Brain microvascular endothelial cell (primary cell): Measurements from ENCODE around the gene ELL2.

Experiments
- DNase-seq: peaks from one replicate; pipeline ENCODE4 v3.0.0-alpha.2; 2020
- H3K27ac ChIP-seq: fragments of 250-450 bp; sonication (Bioruptor Pico); 2 replicates; pipeline ENCODE4 v1.5.1; 2020; ENCODE audit warnings: mild to moderate bottlenecking, moderate library complexity
- H3K27me3 ChIP-seq: fragments of 250-450 bp; sonication (Bioruptor Pico); replicated peaks from 2 replicates; pipeline ENCODE4 v1.5.1; 2020; ENCODE audit warnings: mild to moderate bottlenecking
- H3K36me3 ChIP-seq: fragments of 250-450 bp; sonication (Bioruptor Pico); replicated peaks from 2 replicates; pipeline ENCODE4 v1.5.1; 2020; ENCODE audit warnings: mild to moderate bottlenecking
- H3K4me3 ChIP-seq: 2 replicates; pipeline ENCODE4 v1.5.1; 2011; ENCODE audit warnings: low read depth, mild to moderate bottlenecking, control low read depth, low read length, moderate library complexity
- in situ Hi-C: cut with HindIII; loops from 2 replicates; pipeline ENCODE4 v1.10.0; 2017; ENCODE audit warnings: low sequenced_read_pairs, low pct_ligation_motif_present
- TF ChIP-seq, protein P1 (sequence below): IDR thresholded peaks from 2 replicates; pipeline ENCODE4 v1.5.1; 2011; ENCODE audit warnings: low read depth, mild to moderate bottlenecking, moderate library complexity, low read length, control low read depth, inconsistent platforms; ENCODE audit errors: missing control alignments

The ELL2 gene

DNA sequence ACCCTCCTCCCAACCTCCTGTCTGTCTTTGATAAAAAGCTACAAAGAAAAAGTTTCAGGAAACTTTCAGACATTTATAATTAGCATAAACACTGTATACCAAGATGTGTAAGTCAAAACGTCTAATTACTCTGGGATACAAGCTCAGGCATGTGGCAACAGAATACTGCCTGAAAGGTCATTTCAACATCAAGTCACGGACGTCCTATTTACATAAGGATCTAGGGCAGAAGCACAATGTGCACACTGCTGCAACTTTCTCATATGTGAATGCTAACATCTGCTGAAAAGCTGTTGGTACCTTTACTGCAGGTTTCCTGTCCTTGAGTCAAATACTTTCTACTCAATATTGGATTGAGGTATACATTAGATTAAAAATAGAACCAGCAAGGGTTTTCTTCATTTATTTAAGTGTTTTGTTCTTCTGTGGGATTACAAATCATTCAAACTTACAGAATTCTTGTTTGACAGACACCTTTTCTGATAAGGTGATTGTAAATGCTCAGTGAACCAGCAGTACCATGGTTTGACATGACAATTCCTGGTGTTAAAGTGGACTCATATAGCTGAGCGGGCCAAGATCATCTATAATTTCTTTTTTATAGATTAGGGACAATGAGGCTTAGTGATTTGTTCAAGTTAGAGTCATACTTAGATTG, 36.8 kb downstream of the ELL2 start:
- TF ChIP-seq, protein P1, sequence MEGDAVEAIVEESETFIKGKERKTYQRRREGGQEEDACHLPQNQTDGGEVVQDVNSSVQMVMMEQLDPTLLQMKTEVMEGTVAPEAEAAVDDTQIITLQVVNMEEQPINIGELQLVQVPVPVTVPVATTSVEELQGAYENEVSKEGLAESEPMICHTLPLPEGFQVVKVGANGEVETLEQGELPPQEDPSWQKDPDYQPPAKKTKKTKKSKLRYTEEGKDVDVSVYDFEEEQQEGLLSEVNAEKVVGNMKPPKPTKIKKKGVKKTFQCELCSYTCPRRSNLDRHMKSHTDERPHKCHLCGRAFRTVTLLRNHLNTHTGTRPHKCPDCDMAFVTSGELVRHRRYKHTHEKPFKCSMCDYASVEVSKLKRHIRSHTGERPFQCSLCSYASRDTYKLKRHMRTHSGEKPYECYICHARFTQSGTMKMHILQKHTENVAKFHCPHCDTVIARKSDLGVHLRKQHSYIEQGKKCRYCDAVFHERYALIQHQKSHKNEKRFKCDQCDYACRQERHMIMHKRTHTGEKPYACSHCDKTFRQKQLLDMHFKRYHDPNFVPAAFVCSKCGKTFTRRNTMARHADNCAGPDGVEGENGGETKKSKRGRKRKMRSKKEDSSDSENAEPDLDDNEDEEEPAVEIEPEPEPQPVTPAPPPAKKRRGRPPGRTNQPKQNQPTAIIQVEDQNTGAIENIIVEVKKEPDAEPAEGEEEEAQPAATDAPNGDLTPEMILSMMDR, result no peak
- in situ Hi-C loops, result no loop called here
- Histone ChIP-seq H3K4me3 (no peak overlapping the region), H3K27me3 (no peaks in the 10 kb centered on the region), H3K27ac (no peak overlapping the region), H3K36me3 (peaks cover 4% of the 10 kb centered on the region)
- no peak for DNase-seq

DNA sequence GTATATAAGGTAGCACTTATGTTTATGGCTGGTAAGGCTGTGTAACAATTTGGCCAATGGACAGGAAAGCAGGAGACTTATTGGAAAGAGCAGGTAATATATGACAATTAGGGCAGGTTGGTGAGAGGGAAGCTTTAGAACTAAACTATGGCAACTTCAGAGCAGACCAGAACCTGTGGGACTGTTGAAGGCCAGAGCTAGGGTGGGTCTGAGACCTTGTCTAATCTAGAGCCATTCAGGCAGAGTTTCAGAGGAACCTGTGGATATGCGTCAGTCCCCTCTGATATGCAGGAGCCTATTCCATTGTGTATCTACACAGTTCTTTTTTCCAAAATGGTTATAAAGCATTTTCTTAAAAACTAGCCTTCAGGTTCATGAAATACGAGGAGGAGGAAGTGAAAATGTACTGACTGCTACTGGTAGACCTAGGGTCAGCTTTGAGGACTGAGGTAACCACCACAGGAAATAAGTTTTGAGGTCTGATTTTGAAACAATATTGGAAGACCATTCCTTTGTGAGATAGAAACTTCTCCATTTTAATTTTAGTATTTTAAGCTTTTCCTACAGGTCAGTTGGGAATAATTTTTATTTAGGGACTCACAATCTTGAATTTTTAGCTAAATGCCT, 37.6 kb downstream of the ELL2 start:
- H3K27ac ChIP-seq, result no peak overlapping the region
- TF ChIP-seq, protein P1, result no peak
- DNase-seq, result no peak
- H3K4me3 ChIP-seq, result no peak overlapping the region
- H3K36me3 ChIP-seq, result peaks cover 4% of the 10 kb centered on the region
- H3K27me3 ChIP-seq, result no peaks in the 10 kb centered on the region
- in situ Hi-C loops, result no loop called here

DNA sequence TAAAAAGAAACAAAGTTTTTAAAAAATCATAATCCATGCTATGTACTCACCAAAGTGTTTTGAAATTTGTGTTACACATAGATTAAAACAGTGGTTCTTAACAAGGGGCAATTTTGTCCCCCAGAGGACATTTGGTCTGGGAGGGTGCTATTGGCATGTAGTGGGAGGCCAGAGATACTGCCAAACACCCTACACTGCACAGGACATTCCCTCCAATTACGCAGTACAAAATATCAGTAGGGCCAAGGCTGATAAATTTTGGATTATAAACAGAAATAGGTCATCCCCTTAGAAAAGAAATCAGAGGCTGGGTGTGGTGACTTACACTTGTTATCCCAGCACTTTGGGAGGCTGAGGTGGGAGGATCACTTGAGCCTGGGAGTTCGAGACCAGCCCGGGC, 38.9 kb downstream of the ELL2 start:
- no peaks in the 10 kb centered on the region for H3K27me3 ChIP-seq
- no peak overlapping the region for H3K27ac ChIP-seq
- no peak overlapping the region for H3K4me3 ChIP-seq
- in situ Hi-C loops, result no loop called here
- TF ChIP-seq, protein P1, result no peak
- peaks cover 4% of the 10 kb centered on the region for H3K36me3 ChIP-seq
- DNase-seq, result no peak

DNA sequence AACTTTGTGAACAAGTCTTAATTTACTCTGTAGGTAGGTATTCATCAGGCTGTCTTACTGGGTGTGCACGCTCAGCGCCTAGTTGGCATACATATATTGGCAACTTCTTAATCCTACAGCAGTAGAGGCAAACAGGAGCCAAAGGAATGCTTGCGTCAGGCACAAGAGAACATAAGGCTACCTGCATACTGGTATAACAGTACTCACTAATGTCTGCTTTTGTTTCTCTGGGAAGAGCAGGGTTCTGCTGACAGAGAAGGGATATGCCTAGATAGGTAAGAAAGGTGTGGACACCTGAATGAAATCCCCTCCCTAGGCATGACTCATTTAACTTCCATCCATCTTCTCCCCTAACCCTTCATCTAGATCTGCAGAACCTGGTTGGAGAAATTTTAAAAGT, 40.1 kb downstream of the ELL2 start:
- no peak for DNase-seq
- TF ChIP-seq, protein P1, result no peak
- H3K27ac ChIP-seq, result no peak overlapping the region
- H3K36me3 ChIP-seq, result peaks cover 4% of the 10 kb centered on the region
- H3K4me3 ChIP-seq, result no peak overlapping the region
- in situ Hi-C loops, result no loop called here
- H3K27me3 ChIP-seq, result no peaks in the 10 kb centered on the region

DNA sequence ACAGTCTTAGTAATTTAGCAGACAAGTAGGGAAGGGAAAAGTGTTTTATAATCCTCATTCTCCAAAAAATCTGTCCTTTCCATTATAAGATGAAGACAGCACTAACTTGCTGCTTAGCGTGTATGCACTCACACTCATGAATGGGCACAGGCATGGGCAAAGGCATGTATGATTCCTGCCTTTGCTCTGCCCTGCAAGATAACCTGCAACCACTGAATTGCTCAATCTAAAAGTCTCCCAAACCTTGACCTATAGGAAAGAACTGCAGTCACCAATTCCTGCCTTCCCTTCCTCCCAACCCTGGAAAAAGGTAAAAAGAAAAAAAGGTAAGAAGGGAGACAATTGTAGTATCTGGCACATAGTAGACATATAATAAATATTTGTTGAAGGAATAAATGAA, 40.8 kb downstream of the ELL2 start:
- no peak overlapping the region for H3K4me3 ChIP-seq
- H3K36me3 ChIP-seq, result peaks cover 4% of the 10 kb centered on the region
- TF ChIP-seq, protein P1, result no peak
- H3K27ac ChIP-seq, result no peak overlapping the region
- in situ Hi-C loops, result no loop called here
- no peaks in the 10 kb centered on the region for H3K27me3 ChIP-seq
- DNase-seq, result no peak

DNA sequence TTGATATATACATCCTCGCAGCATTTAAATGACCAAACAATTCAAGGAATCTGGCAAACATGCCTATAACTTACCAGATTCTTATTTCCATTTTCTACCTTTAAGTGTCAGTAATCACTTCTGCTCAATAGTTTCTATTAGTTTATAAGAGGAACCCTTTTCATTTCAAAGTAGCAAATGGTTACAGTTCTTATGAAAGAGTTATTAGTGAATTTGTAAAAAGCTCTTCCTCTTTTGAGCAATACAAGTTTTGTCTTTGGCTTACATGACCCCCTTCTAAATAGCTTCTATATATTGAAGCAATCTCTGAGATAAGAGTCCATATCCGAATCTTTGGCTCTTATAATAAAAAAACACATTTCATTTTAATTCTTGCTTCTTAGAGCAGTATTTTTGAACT, 42.0 kb downstream of the ELL2 start:
- Histone ChIP-seq H3K36me3 (peaks cover 6% of the 10 kb centered on the region), H3K27ac (no peak overlapping the region), H3K4me3 (no peak overlapping the region), H3K27me3 (no peaks in the 10 kb centered on the region)
- in situ Hi-C loops, result no loop called here
- no peak for DNase-seq
- TF ChIP-seq, protein P1, result no peak
